Measurements from ENCODE around the gene ZBTB20. TPM values are rescaled to one million over a fixed set of nuclear protein-coding genes. Genes with fewer than 3 reads are reported as not detected.

The ZBTB20 gene
- polyA plus RNA-seq, 3 donors: 1.3 to 3.2 (median 2.0) TPM

DNA sequence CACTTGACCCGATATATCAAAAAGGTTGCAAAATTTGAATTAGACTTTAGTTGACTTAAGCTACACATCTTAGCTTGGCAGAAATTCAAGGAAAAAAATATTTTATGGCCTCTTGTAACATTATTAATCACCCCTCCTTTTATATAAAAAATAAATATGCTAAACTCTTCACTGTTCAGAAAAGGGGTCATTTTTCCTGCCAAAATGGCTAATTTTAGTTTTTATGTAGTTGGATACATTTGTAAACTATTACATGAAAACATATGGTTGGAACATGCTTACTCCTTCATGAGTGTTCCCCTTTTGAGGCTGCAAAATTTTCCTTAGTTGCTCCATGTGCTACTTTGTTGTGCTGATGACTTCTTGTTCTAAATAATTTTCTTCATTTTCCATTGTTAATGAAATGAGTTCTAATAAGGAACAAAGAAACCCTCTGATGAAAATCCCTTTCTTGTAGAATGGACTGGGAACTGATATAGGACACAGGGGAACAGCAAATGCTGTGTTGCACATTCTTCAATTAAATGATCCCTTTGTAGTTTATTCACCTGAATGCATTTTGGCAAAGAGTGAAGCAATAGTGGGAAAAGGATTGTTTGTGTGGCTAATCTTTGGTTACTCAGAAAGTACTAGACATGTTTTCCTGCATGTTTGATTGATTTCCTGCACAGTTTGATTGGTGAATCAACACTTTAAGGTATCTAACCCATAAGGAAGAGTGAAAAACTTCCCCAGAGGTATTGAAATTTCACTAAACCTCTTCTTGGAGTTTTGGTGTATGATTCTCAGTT is 503.9 kb downstream of the ZBTB20 start:
- Histone ChIP-seq H4K20me1 (ENCODE audit: insufficient read depth, low read length) (no peaks in the 10 kb centered on the region), H3K9me3 (replicated peaks in 1 of 2; ENCODE audit: control insufficient read depth in 1 of 2, insufficient read depth in 1 of 2, low read length in 2 of 2) (no peaks in the 10 kb centered on the region), H3K79me2 (ENCODE audit: insufficient read depth, low read length) (no peaks in the 10 kb centered on the region), H3K4me3 (replicated peaks in 1 of 3; ENCODE audit: low read depth in 2 of 3, low read length in 3 of 3) (no peak overlapping the region), H3K27ac (ENCODE audit: low read depth in 1 of 2, low read length in 2 of 2) (no peak overlapping the region), H3K4me1 (ENCODE audit: control insufficient read depth in 1 of 2, insufficient read depth in 2 of 2, low read length in 2 of 2) (no peaks in the 10 kb centered on the region), H3K4me2 (replicated peaks; ENCODE audit: extremely low read depth, low read length, poor library complexity, severe bottlenecking) (no peak overlapping the region), H3K9ac (ENCODE audit: insufficient read depth, low read length, poor library complexity, severe bottlenecking) (no peak overlapping the region), H3K27me3 (ENCODE audit: control insufficient read depth in 2 of 2, insufficient read depth in 2 of 2, low read length in 2 of 2) (no peaks in the 10 kb centered on the region), H2AFZ (ENCODE audit: insufficient read depth, low read depth, low read length, poor library complexity, severe bottlenecking) (no peak overlapping the region), H3K36me3 (replicated peaks in 1 of 2; ENCODE audit: control insufficient read depth in 1 of 2, insufficient read depth in 2 of 2, low read length in 2 of 2) (no peaks in the 10 kb centered on the region)
- intact Hi-C loops (cut with micrococcal nuclease): no loop called here
- no peaks in the 10 kb centered on the region for H3K4me1 Mint-ChIP-seq
- H3K27ac Mint-ChIP-seq: no peak overlapping the region
- TF ChIP-seq CTCF (IDR thresholded peaks at IDR 0.05): no peak
- peaks cover 0 to 2% (median 0%) of the 10 kb centered on the region in 7 donors for H3K9me3 Mint-ChIP-seq
- H3K36me3 Mint-ChIP-seq: no peaks in the 10 kb centered on the region
- no peaks in the 10 kb centered on the region for H3K27me3 Mint-ChIP-seq (ENCODE audit: low read depth in 3 of 3)
- H3K4me3 Mint-ChIP-seq: no peak overlapping the region
- WGBS (ENCODE audit: insufficient coverage): no CpG with 5 or more reads among the region's 1 CpG
- no peak for DNase-seq

DNA sequence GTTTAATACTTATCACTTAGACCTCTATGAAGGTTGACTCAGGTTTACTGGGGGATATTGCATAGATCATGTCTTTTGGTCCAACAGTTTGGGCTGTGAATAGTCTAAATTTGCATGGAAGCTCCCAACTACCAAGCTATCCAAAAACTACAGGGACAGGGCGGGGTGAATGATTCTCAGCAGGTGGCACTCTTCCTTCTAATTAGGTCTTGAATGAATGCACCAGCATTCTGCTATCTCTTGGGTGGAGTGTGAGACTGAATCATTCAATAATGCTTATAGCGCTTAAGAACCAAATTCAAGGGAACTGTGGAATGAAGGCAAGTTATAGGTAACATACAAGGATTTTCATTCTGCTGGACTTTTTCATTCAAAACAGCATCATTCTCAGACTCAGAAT is 507.0 kb downstream of the ZBTB20 start:
- Mint-ChIP-seq H3K9me3 (peaks cover 4 to 11% (median 8%) of the 10 kb centered on the region in 7 donors), H3K4me1 (no peaks in the 10 kb centered on the region), H3K4me3 (no peak overlapping the region), H3K36me3 (no peaks in the 10 kb centered on the region), H3K27ac (no peak overlapping the region), H3K27me3 (ENCODE audit: low read depth in 3 of 3) (peaks cover 0 to 1% (median 0%) of the 10 kb centered on the region in 3 donors)
- H2AFZ ChIP-seq (ENCODE audit: insufficient read depth, low read depth, low read length, poor library complexity, severe bottlenecking): no peak overlapping the region
- H3K4me3 ChIP-seq (replicated peaks in 1 of 3; ENCODE audit: low read depth in 2 of 3, low read length in 3 of 3): no peak overlapping the region
- no peak for DNase-seq
- no CpG with 5 or more reads among the region's 2 CpGs for WGBS (ENCODE audit: insufficient coverage)
- no peaks in the 10 kb centered on the region for H4K20me1 ChIP-seq (ENCODE audit: insufficient read depth, low read length)
- no peaks in the 10 kb centered on the region for H3K9me3 ChIP-seq (replicated peaks in 1 of 2; ENCODE audit: control insufficient read depth in 1 of 2, insufficient read depth in 1 of 2, low read length in 2 of 2)
- no peak overlapping the region for H3K9ac ChIP-seq (ENCODE audit: insufficient read depth, low read length, poor library complexity, severe bottlenecking)
- H3K27ac ChIP-seq (ENCODE audit: low read depth in 1 of 2, low read length in 2 of 2): no peak overlapping the region
- H3K36me3 ChIP-seq (replicated peaks in 1 of 2; ENCODE audit: control insufficient read depth in 1 of 2, insufficient read depth in 2 of 2, low read length in 2 of 2): no peaks in the 10 kb centered on the region
- H3K27me3 ChIP-seq (ENCODE audit: control insufficient read depth in 2 of 2, insufficient read depth in 2 of 2, low read length in 2 of 2): no peaks in the 10 kb centered on the region
- TF ChIP-seq CTCF (IDR thresholded peaks at IDR 0.05): no peak
- H3K4me1 ChIP-seq (ENCODE audit: control insufficient read depth in 1 of 2, insufficient read depth in 2 of 2, low read length in 2 of 2): no peaks in the 10 kb centered on the region
- intact Hi-C loops (cut with micrococcal nuclease): no loop called here
- no peaks in the 10 kb centered on the region for H3K79me2 ChIP-seq (ENCODE audit: insufficient read depth, low read length)
- no peak overlapping the region for H3K4me2 ChIP-seq (replicated peaks; ENCODE audit: extremely low read depth, low read length, poor library complexity, severe bottlenecking)

All from CD14-positive monocyte (primary cell).